GM19043 (cell line): ENCODE measurements around the gene RBFOX1.

Experiments used
- ATAC-seq: cut with Tn5 transposase; IDR thresholded peaks from one replicate; pipeline ENCODE4 v1.9.1; 2021; ENCODE audit warnings: low read depth; ENCODE audit not compliant: unreplicated experiment

Gene RBFOX1

DNA sequence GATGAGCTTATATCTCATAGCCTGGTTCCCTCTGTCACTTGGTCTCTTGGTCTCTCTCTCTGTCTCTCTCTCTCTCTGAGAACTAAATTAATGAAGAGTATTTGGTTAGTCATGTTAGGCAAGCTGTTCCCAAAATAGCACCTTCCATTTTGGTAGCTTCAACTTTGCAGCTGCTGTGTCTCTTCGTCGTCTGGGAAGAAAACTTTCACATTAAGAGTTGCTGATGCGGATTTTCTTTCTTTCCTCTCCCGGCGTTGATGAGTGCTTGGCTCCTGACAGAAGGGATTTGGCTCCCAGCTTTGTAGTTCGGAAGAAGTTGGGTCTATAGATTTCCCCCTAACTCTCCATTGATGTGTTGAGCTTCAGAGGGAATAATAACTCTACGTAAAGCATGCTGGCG is at the start of gene RBFOX1:
Gene RBFOX1 (plus strand): TSS at position 235 of the 400 bp plus-strand sequence.
- no peak for ATAC-seq

DNA sequence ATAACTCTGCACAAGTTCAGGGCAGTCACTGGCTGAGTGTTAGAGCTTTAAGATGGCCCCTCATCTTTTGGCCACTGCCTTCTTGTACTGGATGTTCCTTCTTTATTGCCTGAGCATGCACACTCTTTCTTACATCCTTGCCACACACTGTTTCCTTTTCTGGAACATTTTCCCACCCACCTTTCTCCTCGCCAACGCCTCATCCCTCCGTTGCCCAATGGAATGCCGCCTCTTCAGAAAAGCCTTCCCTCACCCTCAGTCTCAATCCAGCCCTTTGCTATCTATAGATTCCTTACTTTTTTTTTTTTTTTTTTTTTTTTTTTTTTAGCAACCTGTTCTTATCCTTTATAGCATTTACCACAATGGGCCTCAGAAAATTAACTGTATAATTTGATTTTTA is 47.9 kb upstream of the RBFOX1 start:
- ATAC-seq, result no peak

DNA sequence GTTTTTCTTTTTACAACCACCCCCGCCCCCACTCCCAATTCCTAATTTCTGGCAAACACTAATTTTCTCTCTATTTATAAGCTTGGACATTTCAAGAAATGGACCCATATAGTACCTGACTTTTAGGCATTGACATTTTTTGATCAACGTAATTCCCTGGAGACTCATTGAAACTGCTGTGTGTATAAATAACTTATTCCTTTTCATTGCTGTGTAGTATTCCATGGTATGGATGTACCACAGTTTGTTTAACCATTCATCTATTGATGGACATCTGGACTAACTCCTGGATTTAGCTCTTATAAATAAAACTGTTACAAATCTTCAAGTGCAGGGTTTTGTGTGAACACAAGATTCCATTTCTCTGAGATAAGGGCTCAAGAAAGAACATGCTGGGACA is 47.1 kb upstream of the RBFOX1 start:
- no peak for ATAC-seq

DNA sequence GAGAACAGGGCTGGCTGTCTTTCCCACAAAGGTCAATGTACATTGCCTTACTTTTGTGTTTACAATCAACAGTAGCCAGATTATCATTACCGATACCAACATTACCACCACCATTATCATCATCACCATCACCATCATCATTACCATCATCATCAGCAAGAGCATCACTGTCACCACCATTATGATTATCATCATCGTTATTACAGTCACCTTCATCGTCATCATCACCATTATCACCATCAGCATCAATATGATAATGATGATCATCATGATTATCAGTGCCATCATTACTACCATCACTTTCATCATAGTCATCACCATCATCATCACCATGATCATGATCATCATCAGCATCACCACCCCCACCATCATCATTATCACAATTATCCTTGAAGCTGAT is 43.3 kb upstream of the RBFOX1 start:
- no peak for ATAC-seq

DNA sequence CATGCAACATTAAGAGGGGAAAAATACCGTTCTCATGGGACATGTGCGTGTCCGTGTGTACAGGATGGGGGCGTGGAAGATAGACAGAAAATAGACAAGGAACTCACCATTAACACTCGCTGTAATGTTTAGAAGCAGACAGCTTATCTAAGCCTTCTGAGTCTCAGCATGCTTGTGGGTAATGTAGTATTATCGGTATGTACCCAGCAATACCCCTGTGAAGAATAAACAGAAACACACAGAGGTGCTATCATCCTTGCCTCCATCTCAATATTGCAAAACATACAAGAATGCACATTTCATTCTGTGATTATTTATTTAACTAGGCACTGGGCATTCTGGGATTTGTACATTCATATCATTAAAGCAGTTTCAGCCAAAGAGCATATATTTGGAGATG is 42.0 kb upstream of the RBFOX1 start:
- ATAC-seq, result no peak

DNA sequence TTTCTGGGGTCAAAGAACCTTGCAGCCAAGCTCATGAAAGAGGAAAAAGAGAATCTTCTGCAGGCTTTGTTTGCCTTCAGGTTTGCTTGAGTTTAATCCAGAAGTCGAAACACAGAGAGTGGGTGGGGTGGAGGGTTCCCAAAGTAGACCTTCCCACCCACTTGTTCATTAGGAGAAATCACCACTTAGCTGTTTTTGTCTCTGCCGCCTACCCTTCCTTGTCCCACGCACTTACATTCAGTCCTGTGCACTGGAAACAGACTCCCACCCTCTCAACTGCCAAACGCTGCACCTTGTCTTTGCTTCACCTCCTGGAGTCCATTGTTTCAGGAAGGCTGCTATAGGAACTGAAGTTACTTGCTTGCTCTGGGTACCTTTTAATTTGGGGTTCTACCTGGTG is 38.6 kb upstream of the RBFOX1 start:
- no peak for ATAC-seq

DNA sequence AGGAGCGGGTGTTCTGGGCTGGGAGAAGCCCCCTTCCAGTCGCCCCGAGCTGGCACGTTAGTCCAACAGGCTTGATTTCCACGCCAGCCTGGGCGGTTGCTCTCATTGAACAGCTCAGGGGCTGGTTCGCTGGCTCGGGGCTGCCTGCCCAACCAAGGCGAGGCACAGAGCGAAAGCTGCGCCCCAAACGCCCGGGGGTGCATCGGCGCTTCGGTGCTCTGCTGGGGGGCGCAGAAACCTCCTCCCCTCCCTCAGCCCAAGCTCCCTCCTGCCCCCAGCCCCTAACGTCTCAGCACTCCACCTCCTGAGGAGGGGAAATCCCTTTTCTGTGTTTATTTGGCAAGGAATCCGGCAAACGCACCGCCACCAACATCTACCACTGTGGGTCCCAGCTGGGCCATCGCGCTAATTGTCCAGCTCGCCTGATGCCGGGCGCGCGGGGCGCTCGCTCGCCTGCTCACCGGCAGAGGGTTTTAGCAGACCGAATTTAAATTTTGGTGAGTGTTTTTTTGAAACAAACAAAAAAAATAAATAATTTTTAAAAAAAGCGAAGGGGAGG is 29.5 kb upstream of the RBFOX1 start:
- ATAC-seq, result no peak

DNA sequence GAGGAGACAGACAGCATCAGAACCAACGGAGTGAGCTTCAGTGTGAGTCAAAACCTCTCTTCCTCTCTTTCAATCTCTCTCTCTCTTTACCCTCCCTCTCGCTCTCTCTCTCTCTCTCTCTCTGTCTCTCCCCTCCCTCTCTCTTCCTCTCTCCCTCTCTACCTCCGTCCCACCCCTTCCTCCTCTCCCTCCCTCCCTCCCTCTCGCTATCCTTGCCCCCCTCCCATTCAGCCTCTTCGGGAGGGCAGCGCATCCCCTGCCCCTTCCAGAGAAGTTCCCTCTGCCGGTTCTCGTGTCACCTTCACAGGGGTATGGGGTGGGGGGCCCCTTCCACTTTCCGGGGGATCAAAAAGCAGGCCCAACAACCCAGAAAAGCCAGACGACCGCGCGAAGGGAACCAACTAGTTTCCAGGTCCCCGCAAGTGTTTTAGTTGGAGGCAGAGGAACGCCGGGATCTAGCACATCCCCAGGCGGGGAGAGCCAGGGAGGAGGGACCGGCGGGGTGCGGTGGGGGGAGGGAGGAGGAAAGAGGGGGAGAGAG is 28.9 kb upstream of the RBFOX1 start:
- no peak for ATAC-seq

DNA sequence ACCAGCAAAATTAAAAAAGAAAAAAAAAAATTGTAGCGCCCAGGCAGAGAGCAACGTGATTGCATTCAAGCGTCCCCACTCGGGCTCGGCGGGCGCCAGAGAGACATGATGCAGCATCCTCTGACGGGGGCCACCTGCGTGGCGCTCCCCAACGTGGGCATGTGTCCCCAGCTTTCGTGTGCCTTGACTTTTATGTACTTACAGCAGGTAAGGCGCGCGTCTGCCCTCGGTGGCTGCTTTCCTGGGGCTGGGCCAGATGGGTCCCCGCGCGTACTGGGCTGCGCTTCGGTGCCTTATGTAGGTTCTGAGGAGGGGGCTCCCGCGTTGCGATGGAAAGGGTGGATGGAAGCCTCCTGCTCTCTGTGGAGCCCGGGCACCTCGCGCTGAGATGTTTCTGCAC is 28.4 kb upstream of the RBFOX1 start:
- no peak for ATAC-seq

DNA sequence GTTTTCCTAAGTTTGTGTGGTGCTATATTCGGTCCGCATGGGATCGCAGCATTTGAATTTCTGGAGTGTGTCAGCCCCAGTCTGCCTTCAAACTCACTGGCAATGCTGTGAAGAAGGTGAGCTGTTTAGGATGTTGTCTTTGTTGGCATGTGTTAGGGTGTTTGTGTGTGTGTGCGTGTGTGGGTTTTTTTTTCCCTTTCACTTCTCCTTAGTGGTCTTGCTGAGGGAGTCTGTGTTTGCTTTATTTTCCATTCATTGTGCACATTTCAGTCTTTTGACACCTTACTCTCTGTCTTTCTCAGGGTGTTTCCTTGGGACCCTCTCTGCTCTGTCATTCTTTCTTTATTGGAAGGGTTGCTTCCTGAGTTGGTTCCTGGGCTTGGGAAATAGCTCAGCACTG is 27.7 kb upstream of the RBFOX1 start:
- no peak for ATAC-seq

DNA sequence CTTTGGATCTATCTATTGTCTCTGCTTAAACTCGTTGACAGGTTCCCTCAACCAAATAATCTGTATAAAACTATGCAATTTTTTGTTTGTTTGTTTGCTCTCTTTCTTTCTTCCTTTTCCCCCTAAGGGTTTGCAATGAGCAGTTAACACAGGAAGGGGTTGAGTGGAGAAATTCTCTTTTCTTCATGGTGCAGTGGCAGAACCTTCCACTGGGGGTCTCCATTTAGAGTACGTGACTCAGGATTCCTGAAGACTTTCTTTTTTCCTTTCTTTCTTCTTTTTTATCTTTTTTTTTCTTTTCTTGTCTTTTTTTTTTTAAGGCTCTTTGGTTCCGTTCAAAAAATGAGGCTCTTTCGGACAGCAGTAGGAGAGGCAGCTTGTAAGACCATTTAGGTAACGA is 19.5 kb upstream of the RBFOX1 start:
- no peak for ATAC-seq

DNA sequence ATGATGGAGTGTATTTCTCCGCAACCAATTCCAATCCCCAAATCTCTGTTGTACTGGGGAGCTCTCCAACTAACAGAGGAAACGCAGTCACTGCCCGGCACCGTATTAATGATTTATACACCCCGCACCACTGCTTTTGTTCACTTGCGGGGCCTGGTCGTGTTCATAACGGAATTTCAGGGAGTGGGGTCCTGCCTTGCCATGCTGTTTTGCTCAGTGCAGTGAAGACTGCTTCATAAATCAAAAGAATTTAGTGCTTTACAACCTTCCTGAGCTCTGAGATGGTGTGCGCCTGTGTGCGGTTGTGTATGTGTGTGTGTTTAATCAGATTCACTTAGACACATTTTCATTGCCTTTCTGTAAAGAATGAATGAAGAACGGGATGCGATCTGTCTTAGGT is 18.5 kb upstream of the RBFOX1 start:
- no peak for ATAC-seq

DNA sequence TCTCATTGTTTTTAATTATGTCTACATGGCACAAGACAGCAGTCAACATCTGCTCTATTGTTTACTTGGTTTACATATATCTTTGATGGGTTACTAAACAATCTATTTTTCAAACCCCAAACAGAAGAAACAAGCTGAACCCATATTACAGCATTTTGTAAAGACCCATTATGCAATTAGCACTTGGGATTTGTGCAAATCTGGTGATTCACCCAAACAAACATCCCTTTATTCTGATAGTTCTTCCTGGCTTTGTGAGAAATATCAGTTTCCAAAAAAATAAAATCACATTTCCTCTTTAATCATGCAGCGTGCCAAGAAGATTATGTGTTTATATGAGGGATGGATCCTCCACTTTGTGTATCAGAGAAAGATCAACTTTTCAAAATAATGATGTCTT is 16.8 kb upstream of the RBFOX1 start:
- ATAC-seq, result no peak

DNA sequence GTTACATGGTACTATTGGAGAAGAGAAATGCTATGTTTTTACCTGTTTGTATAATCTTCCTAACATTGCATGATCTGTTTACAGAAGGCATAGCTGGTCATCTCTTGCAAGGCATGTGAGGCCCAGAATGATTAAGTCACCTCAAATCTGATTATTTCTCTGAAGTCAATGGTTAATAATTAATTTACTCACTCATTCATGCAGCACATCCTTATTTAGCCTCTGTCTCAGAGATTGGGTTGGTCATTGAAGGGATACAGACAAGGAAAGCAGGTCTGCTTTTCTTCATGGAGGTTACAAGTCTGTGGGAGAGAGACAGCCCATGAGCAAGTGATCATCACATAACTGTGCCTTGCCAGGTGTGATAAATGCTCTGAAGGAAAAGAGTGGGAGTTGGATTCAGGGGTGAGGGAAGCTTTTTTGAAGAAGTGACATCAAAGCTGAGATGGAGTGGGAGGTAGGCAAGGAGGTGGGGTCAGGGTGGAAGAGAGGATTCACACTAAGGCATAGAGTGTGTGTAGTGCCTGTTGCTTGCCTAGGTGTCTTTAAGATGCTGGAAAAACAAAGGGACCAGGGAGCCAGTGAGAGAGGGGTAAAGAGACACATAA is 16.3 kb upstream of the RBFOX1 start:
- ATAC-seq, result no peak

DNA sequence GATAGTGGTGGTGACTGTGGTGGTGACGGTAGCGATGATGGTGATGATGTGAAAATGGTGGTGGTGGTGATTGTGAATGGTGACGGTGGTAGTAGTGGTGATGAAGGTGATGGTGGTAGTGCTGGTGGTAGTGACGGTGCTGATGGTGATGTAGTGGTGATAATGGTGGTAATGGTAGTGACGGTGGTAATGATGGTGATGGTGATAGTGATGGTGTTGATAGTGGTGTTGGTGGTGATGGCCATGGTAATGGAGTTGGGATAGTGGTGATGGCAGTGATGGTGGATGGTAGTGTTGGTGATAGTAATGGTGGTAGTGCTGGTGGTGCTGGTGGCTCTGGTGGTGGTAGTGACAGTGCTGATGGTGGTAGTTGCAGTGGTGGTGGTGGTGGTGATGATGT is 14.7 kb upstream of the RBFOX1 start:
- ATAC-seq, result no peak

DNA sequence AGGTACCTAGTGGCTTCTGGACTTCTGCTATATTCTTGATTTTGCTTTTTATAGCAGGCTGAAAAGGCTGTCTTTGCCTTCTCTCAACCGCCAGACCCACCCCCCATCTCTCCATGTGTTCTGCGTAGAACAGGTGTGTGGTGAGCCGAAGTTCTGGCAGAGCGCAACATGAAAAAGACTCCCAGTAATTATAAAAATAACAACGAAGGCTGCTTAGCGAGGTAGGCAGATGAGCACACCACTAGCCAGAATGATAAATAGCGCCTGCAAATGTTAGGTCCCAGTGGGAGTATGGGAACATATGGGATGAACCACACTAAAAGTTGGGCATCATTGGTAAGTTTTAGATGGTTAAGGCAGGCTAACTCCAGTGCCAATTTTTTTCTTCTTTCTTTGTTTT is 14.0 kb upstream of the RBFOX1 start:
- no peak for ATAC-seq

DNA sequence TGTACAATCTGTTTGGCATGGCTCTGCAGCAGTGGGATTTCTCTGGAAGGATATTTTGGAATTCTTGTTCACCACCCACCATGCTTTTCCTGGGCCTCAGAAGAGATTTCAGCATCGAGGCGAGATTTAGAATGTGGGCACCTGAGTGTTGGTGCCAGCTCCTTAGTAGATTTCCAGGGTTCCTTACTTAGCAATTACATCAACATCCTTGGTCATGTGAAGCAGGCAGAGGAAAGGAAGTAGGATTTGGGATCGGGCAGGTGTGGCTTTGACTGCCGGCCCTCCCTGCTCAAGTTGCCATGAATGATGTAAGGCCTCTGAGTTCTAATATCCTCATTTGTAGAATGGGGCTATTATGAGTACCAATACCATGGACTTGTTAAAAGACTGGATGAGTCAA is 13.1 kb upstream of the RBFOX1 start:
- ATAC-seq, result no peak

DNA sequence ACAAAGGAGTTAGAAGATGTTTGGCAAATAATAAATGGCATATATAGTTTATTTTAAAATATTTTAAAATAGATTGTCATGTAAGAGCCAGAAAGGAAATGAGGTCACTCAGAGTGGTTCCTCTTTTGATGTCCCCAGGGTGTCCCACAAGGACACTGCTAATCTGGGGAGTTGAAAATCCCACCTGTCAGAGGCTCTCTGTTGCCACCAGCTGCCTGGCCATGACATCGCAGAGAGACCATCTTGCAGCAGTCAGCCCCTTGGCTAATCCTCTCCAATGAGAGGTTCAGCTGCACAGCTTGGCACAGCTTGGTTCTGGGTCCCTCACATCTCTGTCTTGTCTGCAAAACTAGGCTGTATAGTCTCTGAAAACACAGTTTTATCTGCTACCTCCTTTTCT is 11.0 kb upstream of the RBFOX1 start:
- ATAC-seq, result no peak

DNA sequence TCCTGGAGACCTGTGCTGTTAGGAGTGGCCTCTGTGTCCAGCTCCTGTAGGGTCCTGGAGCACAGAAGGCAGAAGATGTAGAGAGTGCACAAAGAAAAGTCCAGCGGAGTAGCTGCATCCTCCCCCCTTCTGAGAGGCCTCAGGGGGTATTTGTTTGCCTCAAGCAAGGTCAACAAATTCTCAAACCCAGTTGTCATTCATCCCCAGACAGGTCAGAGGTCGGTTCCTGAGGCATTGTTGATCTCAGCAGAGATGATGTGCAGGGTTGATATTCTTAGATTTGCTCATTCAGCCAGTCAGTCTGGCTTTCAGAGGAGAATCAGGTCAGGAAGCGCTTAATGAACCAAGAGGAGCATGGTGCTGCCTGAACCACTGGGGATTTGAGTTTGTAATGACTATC is 8.3 kb upstream of the RBFOX1 start:
- ATAC-seq, result no peak

DNA sequence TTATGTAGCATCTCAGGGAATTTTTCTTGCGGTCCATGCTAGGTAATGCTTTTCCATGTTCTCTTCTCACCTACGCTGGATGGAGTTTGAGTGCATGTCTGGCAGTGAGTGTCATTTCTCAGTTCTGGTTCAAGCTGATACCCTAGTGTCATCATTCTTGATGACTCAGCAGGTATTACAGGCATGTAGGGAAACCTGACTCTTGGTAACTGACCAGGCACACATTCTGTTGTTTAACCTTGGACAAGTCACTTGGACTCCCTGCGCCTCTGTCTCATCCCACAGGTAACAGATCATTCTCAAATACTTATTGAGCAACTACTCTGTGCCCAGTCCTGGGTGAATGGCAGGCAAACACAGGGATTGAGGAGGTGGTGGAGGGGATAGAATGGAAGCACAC is 6.8 kb upstream of the RBFOX1 start:
- ATAC-seq, result no peak

DNA sequence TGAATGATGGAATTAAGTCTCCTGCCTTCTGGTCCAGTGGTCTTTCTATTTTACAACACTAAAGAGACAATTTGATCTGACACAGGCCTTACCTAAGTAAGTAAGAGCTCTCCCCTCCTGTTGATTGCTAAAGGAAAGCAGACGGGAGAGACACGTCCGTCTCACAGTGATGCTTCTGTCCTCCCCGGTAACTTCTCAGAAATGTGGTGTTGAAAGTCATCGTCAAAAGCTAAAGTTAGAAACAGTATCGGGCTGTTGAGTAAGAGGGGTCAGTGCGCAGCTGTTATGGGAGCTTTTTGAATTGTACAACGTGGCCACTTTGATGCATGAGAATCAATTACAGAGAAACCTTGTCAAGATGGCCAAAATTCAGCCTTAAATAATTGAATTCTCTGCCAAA is 1.9 kb upstream of the RBFOX1 start:
- no peak for ATAC-seq

DNA sequence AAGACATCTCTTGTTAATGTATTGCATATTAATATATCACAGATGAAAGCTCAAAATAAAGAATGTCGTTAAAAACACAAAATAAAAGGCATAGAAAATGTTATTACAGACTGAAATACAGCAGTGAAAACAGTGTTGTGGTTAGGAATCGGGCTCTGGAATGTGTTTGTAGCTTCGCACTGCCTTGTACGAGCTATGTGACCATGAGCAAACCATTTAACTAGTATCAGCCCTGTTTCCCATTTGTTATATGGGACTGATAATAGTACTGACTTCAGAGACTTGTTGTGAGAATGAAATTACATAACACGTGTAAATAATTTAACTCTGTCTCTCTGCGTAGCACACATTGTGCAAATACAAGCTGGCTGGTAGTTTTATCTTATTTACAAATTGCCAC is 648 bp upstream of the RBFOX1 start:
- no peak for ATAC-seq
